ENCODE data around the gene PAX9. TPM values are rescaled to one million over a fixed set of nuclear protein-coding genes. Genes with fewer than 3 reads are reported as not detected.

Gene PAX9
- polyA plus RNA-seq (not detected in 2 replicates), polyA minus RNA-seq (not detected in 2 replicates)

GRCh38 chr14:36661506-36662257, at the start of gene PAX9:
Gene PAX9 (plus strand): TSS chr14:36661860. CDS start chr14:36662090, 230 bp downstream.
- no peaks in the 10 kb centered on the region for H3K9me2 ChIP-seq (ENCODE audit: insufficient read depth, low read length)
- H3K27me3 ChIP-seq (ENCODE audit: insufficient read depth, low read depth, low read length) = peaks cover 100% of the 10 kb centered on the region
- H3K4me3 ChIP-seq (ENCODE audit: low read length) = peak within 1 kb of the TSS; percentile 61
- H3K9ac ChIP-seq (ENCODE audit: low read length) = no peak within 1 kb of the TSS
- H2AFZ ChIP-seq (ENCODE audit: low read depth, low read length) = no peak within 1 kb of the TSS
- TF ChIP-seq TAF1 (IDR thresholded peaks at IDR 0.05; ENCODE audit: low read depth) (no peak), EZH2 (IDR thresholded peaks at IDR 0.05; ENCODE audit: borderline replicate concordance, insufficient read depth, low read length, poor library complexity, severe bottlenecking) (peak; percentile 45), POLR2AphosphoS5 (IDR thresholded peaks at IDR 0.05) (no peak)
- no peaks in the 10 kb centered on the region for H3K9me3 ChIP-seq (ENCODE audit: low read length)
- no peaks in the 10 kb centered on the region for H3K36me3 ChIP-seq (ENCODE audit: insufficient read depth, low read length)
- no peaks in the 10 kb centered on the region for H3F3A ChIP-seq (ENCODE audit: insufficient read depth, low read length, poor library complexity, severe bottlenecking)
- H3K79me2 ChIP-seq (replicated peaks; ENCODE audit: insufficient read depth, low read length) = no peaks in the 10 kb centered on the region
- H3K4me2 ChIP-seq (ENCODE audit: low read length) = no peak within 1 kb of the TSS
- no peak within 1 kb of the TSS for H3K27ac ChIP-seq (ENCODE audit: low read length)
- H4K20me1 ChIP-seq (ENCODE audit: insufficient read depth) = no peaks in the 10 kb centered on the region

- no peak for TF ChIP-seq EZH2 (IDR thresholded peaks at IDR 0.05; ENCODE audit: borderline replicate concordance, insufficient read depth, low read length, poor library complexity, severe bottlenecking)
- no peak for TF ChIP-seq SMC3 (conservative IDR thresholded peaks at IDR 0.05; ENCODE audit: poor library complexity)
- TF ChIP-seq RAD21 (conservative IDR thresholded peaks at IDR 0.05) = no peak
- no peak for TF ChIP-seq POLR2AphosphoS5 (IDR thresholded peaks at IDR 0.05)
- TF ChIP-seq, protein P1, sequence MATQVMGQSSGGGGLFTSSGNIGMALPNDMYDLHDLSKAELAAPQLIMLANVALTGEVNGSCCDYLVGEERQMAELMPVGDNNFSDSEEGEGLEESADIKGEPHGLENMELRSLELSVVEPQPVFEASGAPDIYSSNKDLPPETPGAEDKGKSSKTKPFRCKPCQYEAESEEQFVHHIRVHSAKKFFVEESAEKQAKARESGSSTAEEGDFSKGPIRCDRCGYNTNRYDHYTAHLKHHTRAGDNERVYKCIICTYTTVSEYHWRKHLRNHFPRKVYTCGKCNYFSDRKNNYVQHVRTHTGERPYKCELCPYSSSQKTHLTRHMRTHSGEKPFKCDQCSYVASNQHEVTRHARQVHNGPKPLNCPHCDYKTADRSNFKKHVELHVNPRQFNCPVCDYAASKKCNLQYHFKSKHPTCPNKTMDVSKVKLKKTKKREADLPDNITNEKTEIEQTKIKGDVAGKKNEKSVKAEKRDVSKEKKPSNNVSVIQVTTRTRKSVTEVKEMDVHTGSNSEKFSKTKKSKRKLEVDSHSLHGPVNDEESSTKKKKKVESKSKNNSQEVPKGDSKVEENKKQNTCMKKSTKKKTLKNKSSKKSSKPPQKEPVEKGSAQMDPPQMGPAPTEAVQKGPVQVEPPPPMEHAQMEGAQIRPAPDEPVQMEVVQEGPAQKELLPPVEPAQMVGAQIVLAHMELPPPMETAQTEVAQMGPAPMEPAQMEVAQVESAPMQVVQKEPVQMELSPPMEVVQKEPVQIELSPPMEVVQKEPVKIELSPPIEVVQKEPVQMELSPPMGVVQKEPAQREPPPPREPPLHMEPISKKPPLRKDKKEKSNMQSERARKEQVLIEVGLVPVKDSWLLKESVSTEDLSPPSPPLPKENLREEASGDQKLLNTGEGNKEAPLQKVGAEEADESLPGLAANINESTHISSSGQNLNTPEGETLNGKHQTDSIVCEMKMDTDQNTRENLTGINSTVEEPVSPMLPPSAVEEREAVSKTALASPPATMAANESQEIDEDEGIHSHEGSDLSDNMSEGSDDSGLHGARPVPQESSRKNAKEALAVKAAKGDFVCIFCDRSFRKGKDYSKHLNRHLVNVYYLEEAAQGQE (IDR thresholded peaks at IDR 0.05; ENCODE audit: borderline replicate concordance) = no peak
- no peak for TF ChIP-seq CTCF (IDR thresholded peaks at IDR 0.05; ENCODE audit: poor library complexity, severe bottlenecking)
- TF ChIP-seq EP300 (conservative IDR thresholded peaks at IDR 0.05; ENCODE audit: poor library complexity, severe bottlenecking) = no peak
- TF ChIP-seq TAF1 (IDR thresholded peaks at IDR 0.05; ENCODE audit: low read depth) = no peak
- no peak for TF ChIP-seq MXI1 (conservative IDR thresholded peaks at IDR 0.05; ENCODE audit: poor library complexity, severe bottlenecking)
- no peak overlapping the region for H3K27ac ChIP-seq (ENCODE audit: low read length)
- no peaks in the 10 kb centered on the region for H3K9me3 ChIP-seq (ENCODE audit: low read length)
- no peak overlapping the region for H3K4me2 ChIP-seq (ENCODE audit: low read length)
- H3K36me3 ChIP-seq (ENCODE audit: insufficient read depth, low read length) = no peaks in the 10 kb centered on the region
- H3F3A ChIP-seq (ENCODE audit: insufficient read depth, low read length, poor library complexity, severe bottlenecking) = no peaks in the 10 kb centered on the region
- H3K9me2 ChIP-seq (ENCODE audit: insufficient read depth, low read length) = no peaks in the 10 kb centered on the region
- no peaks in the 10 kb centered on the region for H3K79me2 ChIP-seq (replicated peaks; ENCODE audit: insufficient read depth, low read length)
- no peak overlapping the region for H3K9ac ChIP-seq (ENCODE audit: low read length)
- no peaks in the 10 kb centered on the region for H4K20me1 ChIP-seq (ENCODE audit: insufficient read depth)
- H3K4me3 ChIP-seq (ENCODE audit: low read length) = no peak overlapping the region
- H3K27me3 ChIP-seq (ENCODE audit: insufficient read depth, low read depth, low read length) = no peaks in the 10 kb centered on the region
- no peak overlapping the region for H2AFZ ChIP-seq (ENCODE audit: low read depth, low read length)
Observed at GRCh38 chr14:36617824-36618223, 43.8 kb upstream of the PAX9 start.

Measured in neural cell (in vitro differentiated cells).